Adrenal gland (tissue), 12 donors: ENCODE results near the gene CCDC198. TPM values are rescaled to one million over a fixed set of nuclear protein-coding genes. Genes with fewer than 3 reads are reported as not detected.

Experiments used
- DNase-seq, 7 donors: peaks; one replicate each; pipeline ENCODE4 v3.0.0-alpha.2; 2019 to 2020
- H3K27ac ChIP-seq, 5 donors: fragments of 200-600 bp; sonication (generic) in 4 of 5; 1 replicate in 3 of 5; 2 replicates in 2 of 5; pipeline versions ENCODE4 v1.5.1 to v1.8.0; 2016 to 2020; ENCODE audit warnings: mild to moderate bottlenecking in 1 of 5
- H3K27me3 ChIP-seq: fragments of 200-600 bp; 2 replicates; pipeline ENCODE4 v1.8.0; 2021
- H3K36me3 ChIP-seq, 2 donors: fragments of 200-600 bp; replicated peaks in 1 of 2; 1 replicate in 1 of 2; 2 replicates in 1 of 2; pipeline versions ENCODE4 v1.5.1 to v1.8.0; 2018 to 2022
- H3K4me1 ChIP-seq, 2 donors: fragments of 200-600 bp; replicated peaks in 1 of 2; 1 replicate in 1 of 2; 2 replicates in 1 of 2; pipeline versions ENCODE4 v1.5.1 to v1.8.0; 2018 to 2021
- H3K4me3 ChIP-seq, 4 donors: fragments of 200-600 bp; sonication (generic) in 3 of 4; one replicate each; pipeline ENCODE4 v1.5.1; 2016 to 2018
- H3K9me3 ChIP-seq, 3 donors: fragments of 200-600 bp; sonication (generic) in 1 of 3; replicated peaks in 1 of 3; 1 replicate in 2 of 3; 2 replicates in 1 of 3; pipeline versions ENCODE4 v1.5.1 to v1.8.0; 2016 to 2021
- CTCF ChIP-seq, 6 experiments: fragments of 450-650 bp in 4 of 6; fragments of 200-600 bp in 2 of 6; sonication (generic) in 1 of 6; IDR thresholded peaks; 1 replicate in 5 of 6; 2 replicates in 1 of 6; pipeline versions ENCODE4 v1.5.1 to v1.8.0; 2016 to 2021; ENCODE audit warnings: antibody characterized with exemption in 6 of 6, mild to moderate bottlenecking in 2 of 6, moderate library complexity in 1 of 6
- POLR2A ChIP-seq, 2 donors: fragments of 450-650 bp; IDR thresholded peaks; one replicate each; pipeline ENCODE4 v1.6.1; 2017; ENCODE audit warnings: antibody characterized with exemption in 2 of 2, mild to moderate bottlenecking in 2 of 2, moderate library complexity in 1 of 2
- WGBS, 4 donors: extraction: QIAGEN DNeasy Blood & Tissue Kit in 2 of 4; methylation state at CpG; one replicate each; pipeline versions ENCODE4 v1.1.5 to v1.1.7; 2013 to 2017; 5-methylcytosine and 5-hydroxymethylcytosine counted together
- intact Hi-C, 2 donors: fragments of 100-400 bp; cut with DNase I; formaldehyde crosslinking; loops; one replicate each; pipeline versions ENCODE4 v1.14.1 to v1.15.0; 2022 to 2023
- polyA plus RNA-seq, 3 donors: library from polyadenylated mRNA; stranded (reverse); fragments of 200-250 nt in 2 of 3; fragments of 350-450 nt in 1 of 3; fragmentation: Illumina TruSeq in 1 of 3; extraction: RNeasy Lipid Tissue Mini Kit (QIAGEN cat#74804) in 1 of 3; gene quantifications; one replicate each; pipeline ENCODE4 v1.2.3, GENCODE V29; 2013 to 2014
- total RNA-seq, 9 donors: library from RNA; depleted of rRNA in 4 of 9; stranded (reverse); fragments of >200 nt in 4 of 9; fragments of 120-200 nt in 1 of 9; fragmentation: NEBNext Ultra II Directional in 1 of 9; extraction: Animal tissue kit (Norgen Biotek cat#: 25700) in 1 of 9; gene quantifications; one replicate each; pipeline versions ENCODE4 v1.1.0 to v1.2.4, GENCODE V29; 2013 to 2023
- donor health status: healthy with polysubstance abuse.
- donor health status: Bipolar disorder and iron deficiency.
- donor health status: DM: yes; HTN: yes; CAD: no.
- donor health status: DM: no; HTN: no; CAD: no.
- donor health status: DM: no; HTN: no; CAD: no.
- donor health status: DM: yes; HTN: yes; CAD: no.

Gene CCDC198
- total and polyA plus RNA-seq, 12 donors: not detected

- TF ChIP-seq POLR2A (IDR thresholded peaks at IDR 0.05) (no peak), CTCF (IDR thresholded peaks at IDR 0.05) (no peak)
- Histone ChIP-seq H3K4me1 (no peaks in the 10 kb centered on the region), H3K9me3 (no peaks in the 10 kb centered on the region), H3K27ac (no peak overlapping the region), H3K36me3 (no peaks in the 10 kb centered on the region), H3K4me3 (no peak overlapping the region), H3K27me3 (no peaks in the 10 kb centered on the region)
- no peak for DNase-seq
- intact Hi-C loops: no loop called here
Measured at GRCh38 chr14:57519043-57519442, 25.4 kb upstream of the CCDC198 start.

DNA sequence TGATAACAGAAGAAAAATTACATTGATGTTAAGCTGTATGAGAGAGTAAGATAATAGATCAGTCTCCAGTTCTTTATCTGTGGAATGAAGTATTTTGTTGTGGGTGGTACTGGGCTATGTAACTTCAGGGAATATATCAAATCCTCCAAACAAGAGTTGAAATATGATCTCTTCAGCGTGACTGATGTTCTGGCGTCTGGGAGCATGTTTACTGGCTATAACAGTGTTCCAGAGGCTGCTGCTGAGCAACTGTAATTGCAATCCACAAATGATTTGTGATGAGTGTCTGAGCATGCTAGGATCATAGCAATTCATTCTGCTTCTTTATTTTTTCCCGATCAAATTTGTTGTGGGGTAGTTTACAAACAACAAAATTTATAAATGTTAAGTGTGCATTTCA, 18.6 kb upstream of the CCDC198 start:
- no peaks in the 10 kb centered on the region for H3K9me3 ChIP-seq
- no peaks in the 10 kb centered on the region for H3K27me3 ChIP-seq
- no peaks in the 10 kb centered on the region for H3K4me1 ChIP-seq
- TF ChIP-seq POLR2A (IDR thresholded peaks at IDR 0.05) (no peak), CTCF (IDR thresholded peaks at IDR 0.05) (no peak)
- 28 to 34% (median 31%) methylated on average over 3 of the region's 3 CpGs for WGBS, 4 donors
- H3K27ac ChIP-seq: no peak overlapping the region
- intact Hi-C loops: no loop called here
- DNase-seq: no peak
- no peaks in the 10 kb centered on the region for H3K36me3 ChIP-seq
- no peak overlapping the region for H3K4me3 ChIP-seq

DNA sequence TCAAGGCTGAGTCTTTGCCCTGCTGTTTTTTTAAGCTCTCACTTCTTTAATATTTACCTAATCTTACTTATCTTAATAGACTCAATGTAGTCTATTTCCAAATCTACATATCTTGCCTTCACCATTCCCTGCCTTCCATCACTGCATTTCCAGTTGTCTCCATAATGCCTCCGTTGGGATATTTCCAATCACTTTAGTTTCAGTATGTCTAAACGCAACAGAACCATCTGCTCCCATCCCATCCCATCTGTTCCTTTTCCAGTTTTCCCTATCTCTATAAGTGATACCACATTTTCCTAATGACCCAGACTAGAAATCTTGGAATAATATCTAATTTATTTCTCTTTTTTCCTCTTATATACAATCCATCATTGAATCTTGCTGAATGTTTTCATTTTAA, 15.1 kb upstream of the CCDC198 start:
- DNase-seq: no peak
- no peaks in the 10 kb centered on the region for H3K27me3 ChIP-seq
- H3K36me3 ChIP-seq: no peaks in the 10 kb centered on the region
- 78 to 88% (median 83%) methylated on average over 2 of the region's 2 CpGs for WGBS, 4 donors
- no peak overlapping the region for H3K27ac ChIP-seq
- intact Hi-C loops: no loop called here
- H3K9me3 ChIP-seq: no peaks in the 10 kb centered on the region
- no peak for TF ChIP-seq POLR2A (IDR thresholded peaks at IDR 0.05)
- TF ChIP-seq CTCF (IDR thresholded peaks at IDR 0.05): no peak
- no peak overlapping the region for H3K4me3 ChIP-seq
- no peaks in the 10 kb centered on the region for H3K4me1 ChIP-seq

GRCh38 chr14:57502586-57503254, 9.1 kb upstream of the CCDC198 start:
- Histone ChIP-seq H3K36me3 (no peaks in the 10 kb centered on the region), H3K27me3 (no peaks in the 10 kb centered on the region), H3K27ac (no peak overlapping the region), H3K4me3 (no peak overlapping the region), H3K9me3 (no peaks in the 10 kb centered on the region), H3K4me1 (no peaks in the 10 kb centered on the region)
- TF ChIP-seq POLR2A (IDR thresholded peaks at IDR 0.05) (no peak), CTCF (IDR thresholded peaks at IDR 0.05) (no peak)
- WGBS, 4 donors: 77 to 90% (median 87%) methylated on average over 8 of the region's 8 CpGs
- DNase-seq: no peak
- intact Hi-C loops: no loop called here
